H1 (cell line): ENCODE measurements around the gene OPN5.

Source experiments
- CEBPB ChIP-seq: IDR thresholded peaks from 2 replicates; pipeline ENCODE4 v1.6.1; 2012; ENCODE audit warnings: low read depth, low read length
- CTCF ChIP-seq, 3 experiments: IDR thresholded peaks; 1 replicate in 2 of 3; 2 replicates in 1 of 3; pipeline versions ENCODE4 v1.5.1 to v1.6.1; 2011; ENCODE audit warnings: low read length in 3 of 3, mild to moderate bottlenecking in 3 of 3, inconsistent platforms in 2 of 3, low read depth in 1 of 3, moderate library complexity in 1 of 3; ENCODE audit not compliant: insufficient read depth in 1 of 3; ENCODE audit errors: control extremely low read depth in 1 of 3
- EP300 ChIP-seq, 2 experiments: IDR thresholded peaks; 1 replicate in 1 of 2; 2 replicates in 1 of 2; pipeline ENCODE4 v1.6.1; 2011 to 2012; ENCODE audit warnings: low read depth in 2 of 2, low read length in 2 of 2, mild to moderate bottlenecking in 2 of 2, borderline replicate concordance in 1 of 2, inconsistent platforms in 1 of 2, moderate library complexity in 1 of 2
- JUND ChIP-seq: IDR thresholded peaks from 2 replicates; pipeline ENCODE4 v1.6.1; 2011; ENCODE audit warnings: mild to moderate bottlenecking, improper control_type of control experiment, low read length
- POLR2AphosphoS5 ChIP-seq: IDR thresholded peaks from 2 replicates; pipeline ENCODE4 v1.6.1; 2011; ENCODE audit warnings: low read depth, low read length
- SP1 ChIP-seq: IDR thresholded peaks from 2 replicates; pipeline ENCODE4 v1.6.1; 2011; ENCODE audit warnings: low read depth, low read length
- TAF1 ChIP-seq: IDR thresholded peaks from 2 replicates; pipeline ENCODE4 v1.6.1; 2011; ENCODE audit warnings: mild to moderate bottlenecking, low read depth, low read length
- TF ChIP-seq, protein P1 (sequence below): IDR thresholded peaks from 2 replicates; pipeline ENCODE4 v1.6.1; 2012; ENCODE audit warnings: inconsistent platforms
- TF ChIP-seq, protein P2 (sequence below): IDR thresholded peaks from 2 replicates; pipeline ENCODE4 v1.6.1; 2012; ENCODE audit warnings: inconsistent platforms

DNA sequence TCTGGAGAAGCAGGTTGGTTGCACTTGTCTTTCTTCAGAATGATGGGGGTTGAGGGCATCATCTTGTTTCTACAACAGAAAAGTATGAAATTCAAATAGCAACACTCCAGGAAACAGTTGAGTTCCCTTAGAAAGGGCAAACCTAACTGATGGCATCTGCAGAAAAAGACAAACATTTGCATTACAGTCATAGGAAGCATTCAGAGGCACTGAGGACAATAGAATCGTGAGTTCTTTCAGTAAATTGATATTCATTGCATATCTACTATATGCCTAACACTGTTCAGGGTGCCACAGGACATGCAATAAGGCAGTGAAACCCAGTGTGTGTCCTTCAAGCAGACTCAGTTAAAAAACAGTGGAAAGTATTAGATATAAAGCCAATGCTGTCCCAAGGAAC lies 41.1 kb upstream of the OPN5 start:
- no peak for TF ChIP-seq CTCF (IDR thresholded peaks at IDR 0.05; ENCODE audit: control extremely low read depth in 1 of 3, insufficient read depth in 1 of 3, low read depth in 1 of 3, low read length in 3 of 3)
- TF ChIP-seq EP300 (IDR thresholded peaks at IDR 0.05; ENCODE audit: borderline replicate concordance in 1 of 2, low read depth in 2 of 2, low read length in 2 of 2): no peak
- no peak for TF ChIP-seq JUND
- TF ChIP-seq POLR2AphosphoS5: no peak
- TF ChIP-seq, protein P1, sequence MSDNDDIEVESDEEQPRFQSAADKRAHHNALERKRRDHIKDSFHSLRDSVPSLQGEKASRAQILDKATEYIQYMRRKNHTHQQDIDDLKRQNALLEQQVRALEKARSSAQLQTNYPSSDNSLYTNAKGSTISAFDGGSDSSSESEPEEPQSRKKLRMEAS: no peak
- TF ChIP-seq CEBPB: no peak
- no peak for TF ChIP-seq TAF1
- no peak for TF ChIP-seq SP1
- TF ChIP-seq, protein P2, sequence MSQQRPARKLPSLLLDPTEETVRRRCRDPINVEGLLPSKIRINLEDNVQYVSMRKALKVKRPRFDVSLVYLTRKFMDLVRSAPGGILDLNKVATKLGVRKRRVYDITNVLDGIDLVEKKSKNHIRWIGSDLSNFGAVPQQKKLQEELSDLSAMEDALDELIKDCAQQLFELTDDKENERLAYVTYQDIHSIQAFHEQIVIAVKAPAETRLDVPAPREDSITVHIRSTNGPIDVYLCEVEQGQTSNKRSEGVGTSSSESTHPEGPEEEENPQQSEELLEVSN: no peak
